ENCODE data around the gene P2RY12.

P2RY12 gene

GRCh38 chr3:151387842-151388241 lies 3.3 kb upstream of the P2RY12 start:
- no peak overlapping the region for H3K27ac ChIP-seq (ENCODE audit: extremely low read depth, low read depth, low read length)
- TF ChIP-seq ZFHX2 (tag by site-specific recombination; conservative IDR thresholded peaks at IDR 0.05) (no peak), ZNF148 (tag by site-specific recombination; IDR thresholded peaks at IDR 0.05; ENCODE audit: borderline replicate concordance) (no peak), ZNF311 (tag by site-specific recombination; IDR thresholded peaks at IDR 0.05; ENCODE audit: borderline replicate concordance) (no peak), ZNF660 (tag by site-specific recombination; IDR thresholded peaks at IDR 0.05) (no peak), ZNF121 (tag by site-specific recombination; IDR thresholded peaks at IDR 0.05) (no peak), ZNF302 (tag by site-specific recombination; IDR thresholded peaks at IDR 0.05; ENCODE audit: low read depth) (no peak), ZBTB17 (tag by site-specific recombination; IDR thresholded peaks at IDR 0.05) (no peak), ZNF513 (tag by site-specific recombination; IDR thresholded peaks at IDR 0.05) (no peak)
- TF ChIP-seq, protein P1, sequence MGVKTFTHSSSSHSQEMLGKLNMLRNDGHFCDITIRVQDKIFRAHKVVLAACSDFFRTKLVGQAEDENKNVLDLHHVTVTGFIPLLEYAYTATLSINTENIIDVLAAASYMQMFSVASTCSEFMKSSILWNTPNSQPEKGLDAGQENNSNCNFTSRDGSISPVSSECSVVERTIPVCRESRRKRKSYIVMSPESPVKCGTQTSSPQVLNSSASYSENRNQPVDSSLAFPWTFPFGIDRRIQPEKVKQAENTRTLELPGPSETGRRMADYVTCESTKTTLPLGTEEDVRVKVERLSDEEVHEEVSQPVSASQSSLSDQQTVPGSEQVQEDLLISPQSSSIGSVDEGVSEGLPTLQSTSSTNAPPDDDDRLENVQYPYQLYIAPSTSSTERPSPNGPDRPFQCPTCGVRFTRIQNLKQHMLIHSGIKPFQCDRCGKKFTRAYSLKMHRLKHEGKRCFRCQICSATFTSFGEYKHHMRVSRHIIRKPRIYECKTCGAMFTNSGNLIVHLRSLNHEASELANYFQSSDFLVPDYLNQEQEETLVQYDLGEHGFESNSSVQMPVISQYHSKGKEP (tag by site-specific recombination; IDR thresholded peaks at IDR 0.05) = no peak
- ChIA-PET POLR2A (no interaction called here), CTCF (interaction anchor here (1.0 kb wide), 1 partner anchor 10 kb away, joined by 4 read pairs; no protein-coding TSS in a partner anchor)
- H3K4me1 ChIP-seq (ENCODE audit: control insufficient read depth, insufficient read depth, low read length) = no peaks in the 10 kb centered on the region
- peaks cover 0 to 21% of the 10 kb centered on the region in 2 experiments; a peak in 1 of 3 replicates for H3K36me3 ChIP-seq (ENCODE audit: control insufficient read depth in 2 of 2, insufficient read depth in 1 of 2, low read length in 2 of 2)
- H3K4me3 ChIP-seq (ENCODE audit: low read depth, low read length) = no peak overlapping the region
- H3K9me3 ChIP-seq (ENCODE audit: control insufficient read depth, insufficient read depth, low read depth, low read length) = no peaks in the 10 kb centered on the region

DNA sequence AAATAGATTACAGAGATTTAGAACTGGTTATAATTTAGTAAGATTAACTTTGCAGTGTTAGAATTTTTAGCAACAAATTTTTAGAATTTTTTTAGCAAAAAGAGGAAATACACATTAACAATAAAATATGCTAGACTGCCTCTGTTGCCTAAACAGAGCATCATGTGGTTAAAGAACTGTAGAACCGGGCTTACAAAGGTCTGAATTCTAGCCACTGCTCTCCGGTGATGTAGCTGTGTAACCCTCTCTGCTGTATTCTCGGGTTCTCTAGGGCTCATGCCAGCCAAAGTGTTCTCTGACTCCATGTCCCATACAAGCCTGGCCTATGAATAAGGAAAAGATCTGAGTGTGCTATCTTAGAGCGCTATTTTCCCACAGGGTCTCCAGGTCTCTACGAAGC lies 2.9 kb upstream of the P2RY12 start:
- H3K9me3 ChIP-seq (ENCODE audit: control insufficient read depth, insufficient read depth, low read depth, low read length) = no peaks in the 10 kb centered on the region
- ChIA-PET CTCF (interaction anchor here (1.0 kb wide), 1 partner anchor 9 kb away, joined by 4 read pairs; no protein-coding TSS in a partner anchor), POLR2A (no interaction called here)
- TF ChIP-seq AEBP2 (tag by site-specific recombination; IDR thresholded peaks at IDR 0.05; ENCODE audit: borderline replicate concordance) (no peak), ZNF24 (tag by site-specific recombination; IDR thresholded peaks at IDR 0.05) (no peak)
- H3K27ac ChIP-seq (ENCODE audit: extremely low read depth, low read depth, low read length) = no peak overlapping the region
- H3K36me3 ChIP-seq (ENCODE audit: control insufficient read depth in 2 of 2, insufficient read depth in 1 of 2, low read length in 2 of 2) = peaks cover 0 to 25% of the 10 kb centered on the region in 2 experiments; a peak in 1 of 3 replicates
- H3K4me3 ChIP-seq (ENCODE audit: low read depth, low read length) = no peak overlapping the region
- no peaks in the 10 kb centered on the region for H3K4me1 ChIP-seq (ENCODE audit: control insufficient read depth, insufficient read depth, low read length)

DNA sequence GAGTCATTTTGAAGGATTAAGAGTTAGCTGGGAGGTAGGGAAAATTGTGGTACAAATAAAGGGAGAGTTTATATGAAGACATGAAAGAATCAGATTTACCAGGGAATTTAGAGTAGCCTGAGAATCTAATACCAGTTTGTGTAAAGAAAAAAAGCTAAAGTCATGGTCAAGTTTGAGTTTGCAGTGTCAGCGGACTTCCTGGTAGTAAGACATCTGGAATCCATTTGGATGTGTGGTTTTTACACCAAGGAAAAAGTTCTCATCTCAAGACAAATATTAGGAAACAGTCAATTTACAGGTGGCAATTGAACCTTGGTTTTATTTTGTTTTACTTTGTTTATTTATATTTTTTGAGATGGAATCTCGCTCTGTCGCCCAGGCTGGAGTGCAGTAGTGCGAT lies 1.5 kb upstream of the P2RY12 start:
- TF ChIP-seq GLIS2 (tag by site-specific recombination; IDR thresholded peaks at IDR 0.05) = no peak
- TF ChIP-seq ZNF24 (tag by site-specific recombination; IDR thresholded peaks at IDR 0.05) = no peak
- TF ChIP-seq ZNF510 (tag by site-specific recombination; IDR thresholded peaks at IDR 0.05; ENCODE audit: insufficient replicate concordance) = no peak
- TF ChIP-seq RBAK (tag by site-specific recombination; IDR thresholded peaks at IDR 0.05) = no peak
- ChIA-PET POLR2A (no interaction called here), CTCF (no interaction called here)
- Histone ChIP-seq H3K36me3 (ENCODE audit: control insufficient read depth in 2 of 2, insufficient read depth in 1 of 2, low read length in 2 of 2) (peaks cover 0 to 30% of the 10 kb centered on the region in 2 experiments; a peak in 1 of 3 replicates), H3K9me3 (ENCODE audit: control insufficient read depth, insufficient read depth, low read depth, low read length) (no peaks in the 10 kb centered on the region), H3K27ac (ENCODE audit: extremely low read depth, low read depth, low read length) (no peak overlapping the region), H3K4me1 (ENCODE audit: control insufficient read depth, insufficient read depth, low read length) (no peaks in the 10 kb centered on the region), H3K4me3 (ENCODE audit: low read depth, low read length) (no peak overlapping the region)

Data from HEK293 (cell line).